Measurements from ENCODE around the gene ATXN7. TPM values are rescaled to one million over a fixed set of nuclear protein-coding genes. Genes with fewer than 3 reads are reported as not detected.

Gene ATXN7
- total and polyA plus RNA-seq, 2 of the 13 experiments (the other 11 are each of a cell fraction or from before 2014, with no cell fraction given): 13.8 to 20.0 TPM

- no peak for DNase-seq (ENCODE audit: low spot score)
- BruUV-seq (replicated peaks): no TSS peak
- no peak overlapping the region for H3K9ac ChIP-seq (ENCODE audit: insufficient read depth, low read depth, low read length)
- no peaks in the 10 kb centered on the region for H4K20me1 ChIP-seq (ENCODE audit: insufficient read depth, low read length)
- peaks cover 23% of the 10 kb centered on the region for H3K4me1 ChIP-seq (ENCODE audit: insufficient read depth, low read length)
- no peaks in the 10 kb centered on the region; a peak in 1 of 5 replicates for H3K36me3 ChIP-seq (replicated peaks in 1 of 2; ENCODE audit: control insufficient read depth in 1 of 2, insufficient read depth in 2 of 2, low read length in 2 of 2)
- ChIA-PET CTCF (ENCODE audit: low intra/inter-chr PET ratio, low total read pairs) (no interaction called here), POLR2A (no interaction called here)
- in situ Hi-C loops (cut with HindIII; ENCODE audit: extremely low pct_ligation_motif_present, low pct_unique_long_range_greater_than_20kb) (no loop called here), intact Hi-C loops (cut with micrococcal nuclease; ENCODE audit: unreplicated experiment) (no loop called here)
- H3K27ac ChIP-seq (ENCODE audit: extremely low read length, insufficient read depth, low read length): no peak overlapping the region
- no peak for FAIRE-seq
- no peak overlapping the region for H3K4me3 ChIP-seq (replicated peaks in 1 of 3; ENCODE audit: insufficient read depth in 1 of 3, low read depth in 2 of 3, low read length in 3 of 3)
- no peak overlapping the region for H3K4me2 ChIP-seq (ENCODE audit: low read depth, low read length)
- no peaks in the 10 kb centered on the region for H3K9me3 ChIP-seq (ENCODE audit: low read length)
- WGBS (ENCODE audit: low lambda C conversion rate): 100% methylated on average over 1 of the region's 1 CpG
- ATAC-seq: no peak
- no peaks in the 10 kb centered on the region for H3K27me3 ChIP-seq (ENCODE audit: control insufficient read depth in 1 of 2, insufficient read depth in 2 of 2, low read length in 2 of 2)
- peaks cover 9% of the 10 kb centered on the region for H3K79me2 ChIP-seq (ENCODE audit: insufficient read depth, low read length)
- H2AFZ ChIP-seq (ENCODE audit: low read length): no peak overlapping the region
- TF ChIP-seq ZZZ3 (CRISPR knock-in tag; IDR thresholded peaks at IDR 0.05; ENCODE audit: borderline replicate concordance) (no peak), NFYC (CRISPR knock-in tag; IDR thresholded peaks at IDR 0.05) (no peak), DZIP1 (CRISPR knock-in tag; IDR thresholded peaks at IDR 0.05) (no peak), DMAP1 (CRISPR knock-in tag; IDR thresholded peaks at IDR 0.05) (no peak), ZBTB33 (CRISPR knock-in tag; IDR thresholded peaks at IDR 0.05) (no peak), REL (CRISPR knock-in tag; conservative IDR thresholded peaks at IDR 0.05) (no peak), ZNF672 (CRISPR knock-in tag; IDR thresholded peaks at IDR 0.05) (no peak), RBM39 (IDR thresholded peaks at IDR 0.05; ENCODE audit: low read depth, low read length, poor library complexity, severe bottlenecking) (no peak), ZNF362 (CRISPR knock-in tag; IDR thresholded peaks at IDR 0.05; ENCODE audit: borderline replicate concordance) (no peak), ZNF142 (CRISPR knock-in tag; IDR thresholded peaks at IDR 0.05) (no peak), ETV5 (CRISPR knock-in tag; IDR thresholded peaks at IDR 0.05; ENCODE audit: borderline replicate concordance) (no peak), ZNF33B (CRISPR knock-in tag; IDR thresholded peaks at IDR 0.05) (no peak)
Measured at GRCh38 chr3:63908776-63909175, 45.1 kb downstream of the ATXN7 start.

Measured in HepG2 (cell line).